ENCODE data around the gene TMEM132D.

- TF ChIP-seq GATA2 (IDR thresholded peaks at IDR 0.05; ENCODE audit: low read depth, low read length) (no peak), GATA3 (IDR thresholded peaks at IDR 0.05; ENCODE audit: low read depth, low read length) (no peak)
These were observed 716.9 kb downstream of the TMEM132D start for GRCh38 chr12:129186952-129187351.
